HL-60 (cell line): ENCODE data around the gene CELF2.

ENCODE experiments used
- GABPA ChIP-seq: IDR thresholded peaks from 2 replicates; pipeline ENCODE4 v1.6.1; 2012; ENCODE audit warnings: low read depth
- POLR2AphosphoS5 ChIP-seq: IDR thresholded peaks from 2 replicates; pipeline ENCODE4 v1.6.1; 2012; ENCODE audit warnings: low read depth
- TF ChIP-seq, protein P1 (sequence below): IDR thresholded peaks from one replicate; pipeline ENCODE4 v1.5.1; 2011; ENCODE audit warnings: low read length, control low read depth, inconsistent platforms; ENCODE audit not compliant: insufficient read depth

DNA sequence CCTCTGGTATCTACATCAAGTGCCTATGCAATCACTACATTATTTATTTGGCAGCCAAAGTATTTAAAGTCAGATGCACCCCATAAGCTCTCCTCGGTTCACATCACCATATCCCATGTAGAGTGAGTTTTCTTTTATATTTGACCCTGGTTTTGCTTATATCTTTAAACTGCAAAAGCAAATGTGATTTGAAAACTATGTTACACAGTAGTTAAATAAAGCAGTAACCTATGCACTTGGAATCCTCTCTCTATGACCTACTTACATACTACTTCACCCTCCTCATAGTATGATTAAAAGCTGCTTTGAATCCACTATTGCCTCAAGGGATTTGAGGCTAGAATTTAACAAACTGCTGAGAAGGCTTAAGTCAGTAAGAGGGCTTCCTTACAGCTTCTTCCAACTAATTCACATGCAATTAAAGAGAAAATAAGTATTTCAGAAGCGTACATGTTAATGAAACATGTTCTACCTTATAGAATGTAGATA is 2.2 kb upstream of the CELF2 start:
- TF ChIP-seq POLR2AphosphoS5 (no peak), GABPA (no peak)
- TF ChIP-seq, protein P1, sequence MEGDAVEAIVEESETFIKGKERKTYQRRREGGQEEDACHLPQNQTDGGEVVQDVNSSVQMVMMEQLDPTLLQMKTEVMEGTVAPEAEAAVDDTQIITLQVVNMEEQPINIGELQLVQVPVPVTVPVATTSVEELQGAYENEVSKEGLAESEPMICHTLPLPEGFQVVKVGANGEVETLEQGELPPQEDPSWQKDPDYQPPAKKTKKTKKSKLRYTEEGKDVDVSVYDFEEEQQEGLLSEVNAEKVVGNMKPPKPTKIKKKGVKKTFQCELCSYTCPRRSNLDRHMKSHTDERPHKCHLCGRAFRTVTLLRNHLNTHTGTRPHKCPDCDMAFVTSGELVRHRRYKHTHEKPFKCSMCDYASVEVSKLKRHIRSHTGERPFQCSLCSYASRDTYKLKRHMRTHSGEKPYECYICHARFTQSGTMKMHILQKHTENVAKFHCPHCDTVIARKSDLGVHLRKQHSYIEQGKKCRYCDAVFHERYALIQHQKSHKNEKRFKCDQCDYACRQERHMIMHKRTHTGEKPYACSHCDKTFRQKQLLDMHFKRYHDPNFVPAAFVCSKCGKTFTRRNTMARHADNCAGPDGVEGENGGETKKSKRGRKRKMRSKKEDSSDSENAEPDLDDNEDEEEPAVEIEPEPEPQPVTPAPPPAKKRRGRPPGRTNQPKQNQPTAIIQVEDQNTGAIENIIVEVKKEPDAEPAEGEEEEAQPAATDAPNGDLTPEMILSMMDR = no peak
